NCI-H345 (cell line): ENCODE data around the gene MROH7.
"Not testable (repeated sequence)": the region's sequence is repeated elsewhere in the genome, so short reads cannot be mapped to it uniquely, and the experiment has no call there.

ENCODE experiments used
- DNase-seq: peaks from one replicate; lab custom pipeline; 2025; lab: John Stamatoyannopoulos, UW

Gene MROH7

GRCh38 chr1:54610048-54610447 lies 31.5 kb upstream of the MROH7 start:
- no peak for DNase-seq

DNA sequence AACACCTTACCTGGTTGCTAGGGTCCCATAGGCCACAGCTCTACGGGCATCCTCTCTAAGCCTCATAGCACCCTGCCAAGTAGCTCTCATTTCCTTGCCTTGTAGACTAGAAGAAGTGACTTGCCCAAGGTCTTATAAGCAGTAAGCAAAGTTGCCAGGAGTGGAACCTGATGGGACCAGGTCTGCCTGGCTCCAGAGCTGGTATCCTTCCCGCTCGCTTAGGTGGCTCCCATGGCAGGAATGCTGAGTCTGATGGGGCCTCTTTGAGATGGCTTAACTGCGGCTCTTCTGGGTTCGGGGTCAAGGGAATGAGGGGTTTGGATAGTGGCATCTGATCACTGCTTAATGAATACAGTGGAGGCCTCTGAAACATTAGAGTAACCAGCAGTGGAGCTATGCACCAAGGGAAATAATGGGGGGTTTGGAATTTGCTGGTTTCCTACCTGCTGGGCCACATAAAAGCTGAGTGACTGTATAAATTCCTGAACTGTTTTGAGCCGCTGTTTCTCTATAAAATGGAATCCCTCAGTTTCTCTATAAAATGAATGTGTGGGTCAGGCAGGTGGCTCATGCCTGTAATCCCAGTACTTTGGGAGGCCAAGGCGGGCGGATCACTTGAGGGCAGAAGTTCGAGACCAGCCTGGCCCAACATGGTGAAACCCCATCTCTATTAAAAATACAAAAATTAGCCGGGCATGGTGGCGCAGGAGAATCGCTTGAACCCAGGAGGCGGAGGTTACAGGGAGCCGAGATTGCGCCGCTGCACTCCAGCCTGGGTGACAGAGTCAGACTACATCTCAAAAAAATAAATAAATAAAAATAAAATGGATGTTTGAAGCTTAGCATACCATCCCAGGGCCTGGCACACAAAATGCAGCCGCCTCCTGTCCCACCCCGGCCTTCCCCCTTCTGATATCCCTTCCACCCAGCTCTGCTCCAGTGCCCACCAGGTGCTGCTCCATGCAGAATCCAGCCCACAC lies 30.7 kb upstream of the MROH7 start:
- DNase-seq: no peak

DNA sequence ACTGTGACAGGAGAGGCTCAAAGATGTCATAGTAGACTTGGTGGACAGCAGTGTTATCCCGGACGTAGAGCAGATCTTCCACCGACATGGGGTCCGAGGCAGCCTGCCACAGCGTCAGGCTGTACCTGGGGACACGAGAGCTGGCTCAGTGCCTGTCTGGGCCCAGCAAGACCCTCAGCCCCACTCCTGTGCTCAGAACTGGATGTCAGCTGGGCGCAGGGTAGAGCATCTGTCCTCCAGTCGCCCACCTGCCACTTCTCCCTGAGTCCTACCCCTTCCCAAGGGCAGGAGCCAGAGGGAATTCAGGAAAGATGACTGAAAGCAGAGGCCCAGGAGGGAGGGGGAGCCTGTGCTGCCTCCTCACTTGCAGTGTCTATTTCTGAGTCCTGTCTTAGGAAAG lies 30.0 kb upstream of the MROH7 start:
- DNase-seq: no peak

GRCh38 chr1:54614024-54614423 lies 27.6 kb upstream of the MROH7 start:
- no peak for DNase-seq

DNA sequence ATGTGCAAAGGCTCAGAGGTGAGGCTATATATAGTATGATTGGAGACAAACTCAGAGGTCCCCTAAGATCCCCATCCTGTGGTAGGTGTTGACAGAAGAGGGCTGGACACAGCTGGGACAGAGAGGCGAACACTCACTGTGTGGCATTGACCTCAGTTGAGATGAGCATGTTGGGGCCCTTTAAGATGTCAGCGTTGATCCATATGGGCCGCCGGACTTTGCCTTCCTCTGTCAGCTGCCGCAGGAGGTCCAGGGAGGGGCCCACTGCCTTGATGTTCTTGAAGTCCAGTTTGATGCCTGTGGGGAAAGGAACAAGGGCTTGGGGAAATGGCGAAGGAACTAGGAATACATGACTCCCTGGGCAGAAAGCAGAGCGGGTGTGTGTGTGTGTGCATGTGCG lies 27.0 kb upstream of the MROH7 start:
- no peak for DNase-seq

GRCh38 chr1:54615531-54616279 lies 25.9 kb upstream of the MROH7 start:
- DNase-seq: no peak

DNA sequence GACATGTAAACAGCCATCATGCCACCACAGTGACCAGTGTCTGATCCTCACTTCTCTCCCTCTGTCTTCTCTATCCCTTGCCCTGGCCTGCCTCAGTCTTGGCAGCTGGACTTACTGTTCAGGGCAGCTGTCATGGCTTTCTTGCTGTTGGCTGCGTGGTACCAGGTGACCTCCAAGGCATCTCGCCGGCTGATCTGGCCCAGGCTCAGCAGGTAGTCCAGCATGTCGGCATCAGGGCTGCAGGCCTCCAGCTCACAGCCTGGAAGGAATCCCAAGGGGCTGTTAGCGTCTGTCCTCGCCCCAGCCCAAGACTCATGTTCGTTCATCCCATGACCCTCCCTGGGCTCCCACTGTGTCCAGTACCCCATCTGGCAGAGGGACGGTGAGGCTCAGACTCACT lies 21.8 kb upstream of the MROH7 start:
- DNase-seq: no peak

DNA sequence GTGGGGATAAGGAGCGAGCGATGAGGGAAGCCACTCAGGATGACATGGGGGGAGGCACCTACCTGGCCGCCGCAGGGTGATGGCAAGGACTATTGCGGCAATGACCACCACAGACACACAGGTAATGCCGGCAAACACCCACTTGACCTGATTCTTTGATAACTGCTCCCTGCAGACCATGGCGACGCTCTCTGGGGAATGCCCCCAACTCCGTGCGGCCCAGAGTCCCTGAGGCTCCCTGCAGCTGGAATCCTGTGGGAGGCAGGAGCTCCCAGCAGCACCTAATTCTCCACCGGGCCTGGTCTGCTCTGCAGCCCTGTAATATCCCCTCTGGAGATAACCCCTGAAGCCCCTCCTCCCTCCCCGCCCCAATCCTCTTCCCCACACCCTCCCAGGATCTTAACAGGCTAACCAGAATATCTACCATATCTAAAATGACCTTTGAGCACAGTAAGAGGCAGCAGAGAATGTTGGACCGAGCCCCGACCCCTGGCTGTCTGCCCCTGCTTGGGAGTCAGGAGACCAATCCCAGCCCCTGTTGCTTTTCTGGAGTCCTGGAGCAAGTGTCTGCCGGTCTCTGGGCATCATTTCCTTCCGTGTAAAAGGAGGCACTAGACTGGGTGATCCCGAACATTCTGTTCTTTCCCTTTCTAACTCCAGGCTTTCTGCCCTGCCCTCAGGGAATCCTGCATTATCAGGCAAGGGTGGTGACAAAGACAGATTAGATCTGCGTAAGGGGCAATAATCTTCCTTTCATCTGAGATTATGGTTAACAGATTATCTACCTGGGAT lies 18.2 kb upstream of the MROH7 start, which contains the start of gene FAM151A:
Gene FAM151A, minus strand, starts transcription at position 310 of the 792 bp plus-strand sequence. Its CDS starts 130 bp downstream, at position 180.
- DNase-seq: no peak

DNA sequence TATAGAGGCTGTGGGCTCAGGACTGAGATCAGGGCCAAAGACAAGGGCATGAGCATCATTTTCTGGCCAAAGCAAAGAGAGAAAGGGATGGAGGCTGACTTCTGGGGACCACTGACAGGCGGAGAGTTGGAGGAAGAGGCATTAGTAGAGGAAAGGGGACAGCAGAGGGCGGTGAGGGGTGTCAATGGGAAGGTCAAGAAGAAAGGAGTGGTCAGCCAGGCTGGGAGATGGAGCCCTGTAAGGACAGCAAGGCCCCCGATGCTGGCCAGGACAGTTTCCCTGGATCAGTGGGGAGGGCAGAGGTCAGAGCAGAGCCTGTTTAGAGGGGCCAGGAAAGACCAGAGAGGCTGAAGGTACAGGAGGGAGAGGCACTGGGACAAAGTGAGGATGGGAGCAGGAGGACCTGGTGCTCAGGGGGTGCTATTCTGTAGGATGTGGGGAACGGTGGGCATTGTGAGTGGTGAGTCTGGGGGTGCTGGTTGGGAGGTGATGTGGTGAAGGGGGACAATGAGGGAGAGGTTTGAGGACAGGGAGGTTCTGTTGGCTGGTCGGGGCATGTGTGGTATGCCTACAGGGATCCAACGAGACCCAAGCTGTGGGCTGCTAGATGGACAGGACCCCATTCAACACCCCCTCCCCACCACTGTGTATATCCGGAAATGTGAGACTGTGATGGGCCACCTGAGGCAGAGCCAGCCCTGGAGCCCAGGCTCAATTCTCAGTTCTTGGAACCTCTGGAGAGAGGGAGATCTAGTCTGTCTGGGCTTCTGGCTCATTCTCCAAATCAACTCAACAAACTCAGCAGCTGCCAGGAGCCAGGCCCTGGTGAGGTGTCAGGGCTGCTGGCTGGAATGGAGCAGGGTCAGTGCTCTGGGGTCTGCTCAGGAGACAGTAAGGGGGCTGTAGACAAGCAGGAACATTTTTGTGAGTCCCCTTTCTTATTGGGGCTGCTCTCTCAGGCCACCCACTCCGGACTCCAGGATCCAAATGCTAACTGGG lies 16.8 kb upstream of the MROH7 start:
- no peak for DNase-seq

DNA sequence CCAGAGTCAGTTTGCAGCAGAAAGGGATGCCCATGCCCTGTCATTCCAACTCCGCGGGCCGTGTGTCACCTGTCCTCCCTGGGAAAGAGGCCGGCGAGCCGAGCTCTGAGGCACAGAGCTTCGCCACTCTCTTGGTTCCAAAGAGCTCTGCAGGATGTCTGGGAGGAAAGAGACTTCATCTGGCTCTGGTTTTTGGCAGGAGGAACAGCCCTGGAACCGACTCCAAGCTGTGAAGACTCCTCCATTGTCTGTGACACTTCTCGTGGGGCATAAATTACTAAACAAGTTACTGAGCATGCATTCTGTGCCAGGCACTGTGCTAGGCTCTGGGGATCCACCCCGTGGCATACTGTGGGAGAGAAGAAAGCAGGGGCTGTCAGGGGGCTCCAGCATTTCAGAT lies 14.4 kb upstream of the MROH7 start:
- DNase-seq: no peak

- not testable (repeated sequence) for DNase-seq
Measured at GRCh38 chr1:54635804-54636203, 5.8 kb upstream of the MROH7 start.

DNA sequence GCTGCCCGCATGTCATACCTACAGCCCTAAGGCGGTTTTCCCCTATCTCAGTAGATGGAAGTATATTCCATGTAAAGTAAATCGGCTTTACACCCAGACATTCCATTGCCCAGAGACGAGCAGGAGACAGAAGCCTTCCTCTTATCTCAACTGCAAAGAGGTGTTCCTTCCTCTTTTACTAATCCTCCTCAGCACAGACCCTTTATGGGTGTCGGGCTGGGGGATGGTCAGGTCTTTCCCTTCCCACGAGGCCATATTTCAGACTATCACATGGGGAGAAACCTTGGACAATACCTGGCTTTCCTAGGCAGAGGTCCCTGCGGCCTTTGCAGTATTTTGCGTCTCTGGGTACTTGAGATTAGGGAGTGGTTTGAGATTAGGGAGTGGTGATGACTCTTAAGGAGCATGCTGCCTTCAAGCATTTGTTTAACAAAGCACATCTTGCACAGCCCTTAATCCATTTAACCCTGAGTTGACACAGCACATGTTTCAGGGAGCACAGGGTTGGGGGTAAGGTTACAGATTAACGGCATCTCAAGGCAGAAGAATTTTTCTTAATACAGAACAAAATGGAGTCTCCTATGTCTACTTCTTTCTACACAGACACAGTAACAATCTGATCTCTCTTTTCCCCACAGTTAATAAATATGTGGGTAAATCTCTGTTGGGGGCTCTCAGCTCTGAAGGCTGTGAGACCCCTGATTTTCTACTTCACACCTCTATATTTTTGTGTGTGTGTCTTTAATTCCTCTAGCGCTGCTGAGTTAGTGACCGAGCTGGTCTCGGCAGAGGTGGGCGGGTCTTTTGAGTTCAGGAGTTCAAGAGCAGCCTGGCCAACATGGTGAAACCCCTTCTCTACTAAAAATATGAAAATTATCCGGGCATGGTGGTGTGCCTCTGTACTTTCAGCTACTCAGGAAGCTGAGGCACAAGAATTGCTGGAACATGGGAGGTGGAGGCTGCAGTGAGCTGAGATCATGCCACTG lies 4.8 kb upstream of the MROH7 start:
- not testable (repeated sequence) for DNase-seq

GRCh38 chr1:54640361-54640760 lies 1.2 kb upstream of the MROH7 start:
- DNase-seq: no peak

GRCh38 chr1:54643736-54644135 lies 2.1 kb downstream of the MROH7 start:
- no peak for DNase-seq

DNA sequence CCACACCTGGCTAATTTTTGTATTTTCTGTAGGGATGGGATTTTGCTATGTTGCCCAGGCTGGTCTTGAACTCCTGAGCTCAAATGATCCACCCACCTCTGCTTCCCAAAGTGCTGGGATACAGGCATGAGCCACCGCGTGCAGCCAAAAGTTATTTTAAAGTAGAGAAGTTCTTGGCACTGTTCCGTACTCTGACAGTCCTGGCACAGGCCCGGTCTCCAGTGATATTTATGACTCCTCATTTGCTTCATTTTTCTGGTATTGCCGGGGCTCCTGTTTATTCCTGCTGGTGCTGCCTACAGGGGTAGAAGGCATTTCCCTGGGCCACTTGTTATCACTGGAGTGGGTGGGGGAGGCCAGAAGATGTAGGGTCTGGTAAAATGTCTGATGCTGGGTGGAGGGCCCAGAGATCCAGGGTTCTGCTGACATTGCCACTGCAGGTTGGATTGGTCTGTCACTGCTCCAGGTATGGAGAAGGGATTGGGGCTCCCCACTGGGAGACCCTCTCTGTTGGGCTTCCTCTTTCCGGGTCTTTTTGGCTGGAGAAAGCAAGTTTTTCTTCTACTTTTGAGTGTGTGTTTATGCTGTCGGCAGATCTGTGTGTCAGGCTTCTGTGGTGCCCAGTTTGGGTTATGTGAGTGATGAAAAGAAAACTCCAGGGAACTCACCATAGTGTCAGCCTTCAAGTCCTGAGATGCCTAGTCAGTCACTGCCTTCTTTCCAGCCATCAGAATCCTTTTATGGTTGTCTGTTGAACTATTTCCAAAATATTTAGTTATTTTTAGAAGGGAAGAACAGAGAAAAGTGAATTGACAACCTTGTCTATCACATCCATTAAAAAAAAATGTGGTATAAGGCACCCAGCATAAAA lies 4.5 kb downstream of the MROH7 start:
- DNase-seq: no peak

GRCh38 chr1:54649130-54649898 lies 7.7 kb downstream of the MROH7 start:
- no peak for DNase-seq

GRCh38 chr1:54649921-54650320 lies 8.3 kb downstream of the MROH7 start:
- no peak for DNase-seq

GRCh38 chr1:54650417-54650816 lies 8.8 kb downstream of the MROH7 start:
- DNase-seq: no peak
